HL-60 (cell line): ENCODE results near the gene SDC1.

Experiments
- GABPA ChIP-seq: IDR thresholded peaks from 2 replicates; pipeline ENCODE4 v1.6.1; 2012; ENCODE audit warnings: low read depth
- TF ChIP-seq, protein P1 (sequence below): IDR thresholded peaks from one replicate; pipeline ENCODE4 v1.5.1; 2011; ENCODE audit warnings: low read length, control low read depth, inconsistent platforms; ENCODE audit not compliant: insufficient read depth
- TF ChIP-seq, protein P2 (sequence below): IDR thresholded peaks from 2 replicates; pipeline ENCODE4 v1.6.1; 2012; ENCODE audit warnings: low read depth; ENCODE audit not compliant: insufficient replicate concordance

DNA sequence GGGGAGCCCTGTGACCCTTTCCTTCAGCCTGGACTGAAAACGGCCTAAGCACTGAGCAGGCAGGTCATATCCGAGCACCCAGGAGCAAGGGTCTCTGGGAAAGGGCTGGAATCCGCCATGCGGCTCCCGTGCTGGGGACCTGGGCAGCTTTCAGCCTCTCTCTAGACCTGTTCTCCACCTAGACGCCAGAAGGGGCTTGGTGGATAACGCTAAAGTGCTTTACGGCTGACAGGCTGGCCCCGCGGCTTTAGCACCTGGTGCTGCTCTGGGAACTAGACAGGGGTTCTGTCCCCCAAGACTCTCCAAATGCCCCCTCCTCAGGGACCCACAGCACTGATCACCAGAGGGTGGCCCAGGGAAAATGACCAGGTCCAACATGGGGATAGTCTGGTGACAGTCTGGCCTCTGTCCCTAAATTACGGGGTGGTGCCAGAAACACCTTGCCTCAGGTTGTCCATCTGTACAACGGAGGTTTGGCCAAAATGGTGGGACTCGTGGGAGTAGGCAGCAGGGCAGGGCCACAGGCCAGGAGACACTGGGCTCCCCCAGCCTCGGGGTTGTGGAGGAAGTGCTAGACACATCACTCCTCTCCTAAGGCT is 13.0 kb downstream of the SDC1 start:
- TF ChIP-seq, protein P1, sequence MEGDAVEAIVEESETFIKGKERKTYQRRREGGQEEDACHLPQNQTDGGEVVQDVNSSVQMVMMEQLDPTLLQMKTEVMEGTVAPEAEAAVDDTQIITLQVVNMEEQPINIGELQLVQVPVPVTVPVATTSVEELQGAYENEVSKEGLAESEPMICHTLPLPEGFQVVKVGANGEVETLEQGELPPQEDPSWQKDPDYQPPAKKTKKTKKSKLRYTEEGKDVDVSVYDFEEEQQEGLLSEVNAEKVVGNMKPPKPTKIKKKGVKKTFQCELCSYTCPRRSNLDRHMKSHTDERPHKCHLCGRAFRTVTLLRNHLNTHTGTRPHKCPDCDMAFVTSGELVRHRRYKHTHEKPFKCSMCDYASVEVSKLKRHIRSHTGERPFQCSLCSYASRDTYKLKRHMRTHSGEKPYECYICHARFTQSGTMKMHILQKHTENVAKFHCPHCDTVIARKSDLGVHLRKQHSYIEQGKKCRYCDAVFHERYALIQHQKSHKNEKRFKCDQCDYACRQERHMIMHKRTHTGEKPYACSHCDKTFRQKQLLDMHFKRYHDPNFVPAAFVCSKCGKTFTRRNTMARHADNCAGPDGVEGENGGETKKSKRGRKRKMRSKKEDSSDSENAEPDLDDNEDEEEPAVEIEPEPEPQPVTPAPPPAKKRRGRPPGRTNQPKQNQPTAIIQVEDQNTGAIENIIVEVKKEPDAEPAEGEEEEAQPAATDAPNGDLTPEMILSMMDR = no peak
- TF ChIP-seq, protein P2, sequence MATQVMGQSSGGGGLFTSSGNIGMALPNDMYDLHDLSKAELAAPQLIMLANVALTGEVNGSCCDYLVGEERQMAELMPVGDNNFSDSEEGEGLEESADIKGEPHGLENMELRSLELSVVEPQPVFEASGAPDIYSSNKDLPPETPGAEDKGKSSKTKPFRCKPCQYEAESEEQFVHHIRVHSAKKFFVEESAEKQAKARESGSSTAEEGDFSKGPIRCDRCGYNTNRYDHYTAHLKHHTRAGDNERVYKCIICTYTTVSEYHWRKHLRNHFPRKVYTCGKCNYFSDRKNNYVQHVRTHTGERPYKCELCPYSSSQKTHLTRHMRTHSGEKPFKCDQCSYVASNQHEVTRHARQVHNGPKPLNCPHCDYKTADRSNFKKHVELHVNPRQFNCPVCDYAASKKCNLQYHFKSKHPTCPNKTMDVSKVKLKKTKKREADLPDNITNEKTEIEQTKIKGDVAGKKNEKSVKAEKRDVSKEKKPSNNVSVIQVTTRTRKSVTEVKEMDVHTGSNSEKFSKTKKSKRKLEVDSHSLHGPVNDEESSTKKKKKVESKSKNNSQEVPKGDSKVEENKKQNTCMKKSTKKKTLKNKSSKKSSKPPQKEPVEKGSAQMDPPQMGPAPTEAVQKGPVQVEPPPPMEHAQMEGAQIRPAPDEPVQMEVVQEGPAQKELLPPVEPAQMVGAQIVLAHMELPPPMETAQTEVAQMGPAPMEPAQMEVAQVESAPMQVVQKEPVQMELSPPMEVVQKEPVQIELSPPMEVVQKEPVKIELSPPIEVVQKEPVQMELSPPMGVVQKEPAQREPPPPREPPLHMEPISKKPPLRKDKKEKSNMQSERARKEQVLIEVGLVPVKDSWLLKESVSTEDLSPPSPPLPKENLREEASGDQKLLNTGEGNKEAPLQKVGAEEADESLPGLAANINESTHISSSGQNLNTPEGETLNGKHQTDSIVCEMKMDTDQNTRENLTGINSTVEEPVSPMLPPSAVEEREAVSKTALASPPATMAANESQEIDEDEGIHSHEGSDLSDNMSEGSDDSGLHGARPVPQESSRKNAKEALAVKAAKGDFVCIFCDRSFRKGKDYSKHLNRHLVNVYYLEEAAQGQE = no peak
- TF ChIP-seq GABPA = no peak
